HG03045 (cell line): ENCODE results near the gene C1orf53.

ENCODE experiments used
- ATAC-seq: cut with Tn5 transposase; IDR thresholded peaks from one replicate; pipeline ENCODE4 v1.9.1; 2021; ENCODE audit warnings: mild to moderate bottlenecking, moderate library complexity; ENCODE audit not compliant: unreplicated experiment

C1orf53 gene

DNA sequence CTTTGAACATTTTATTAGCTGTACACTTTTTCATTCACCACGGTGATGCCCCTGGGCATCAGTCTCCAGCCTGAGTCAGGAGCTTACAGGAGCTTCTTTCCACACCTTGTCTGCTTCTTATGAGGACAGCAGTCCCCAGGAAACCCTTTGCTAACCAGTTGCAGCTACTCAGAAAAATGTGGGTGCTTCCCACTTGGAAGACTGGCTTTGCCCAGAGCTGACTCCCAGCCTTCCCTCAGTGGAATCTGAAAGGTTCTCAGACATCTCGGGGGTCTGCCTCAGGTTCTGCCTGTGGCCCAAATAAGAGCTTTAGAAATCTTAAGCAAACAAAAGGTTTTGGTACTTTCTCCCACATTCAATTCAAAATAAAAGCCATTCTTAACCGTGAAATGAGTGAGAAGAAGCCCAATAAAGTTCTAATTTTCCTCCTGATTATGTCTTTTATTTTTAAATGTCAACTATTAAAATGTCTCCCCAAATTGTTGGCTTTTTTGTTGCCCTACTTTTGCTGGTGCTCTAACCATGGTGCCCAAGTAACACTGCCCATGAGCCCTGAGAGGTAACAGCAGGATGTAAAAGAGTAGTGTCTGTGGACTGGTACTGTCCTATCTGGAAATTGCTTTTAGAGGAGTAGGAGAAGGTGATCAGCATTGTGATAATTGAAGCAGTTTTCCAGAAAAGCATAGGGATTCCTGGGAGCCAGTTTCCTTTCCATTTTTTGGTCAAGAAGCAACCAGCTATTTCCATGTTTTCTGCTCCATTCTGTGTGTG, 5.6 kb downstream of the C1orf53 start:
- ATAC-seq = no peak

DNA sequence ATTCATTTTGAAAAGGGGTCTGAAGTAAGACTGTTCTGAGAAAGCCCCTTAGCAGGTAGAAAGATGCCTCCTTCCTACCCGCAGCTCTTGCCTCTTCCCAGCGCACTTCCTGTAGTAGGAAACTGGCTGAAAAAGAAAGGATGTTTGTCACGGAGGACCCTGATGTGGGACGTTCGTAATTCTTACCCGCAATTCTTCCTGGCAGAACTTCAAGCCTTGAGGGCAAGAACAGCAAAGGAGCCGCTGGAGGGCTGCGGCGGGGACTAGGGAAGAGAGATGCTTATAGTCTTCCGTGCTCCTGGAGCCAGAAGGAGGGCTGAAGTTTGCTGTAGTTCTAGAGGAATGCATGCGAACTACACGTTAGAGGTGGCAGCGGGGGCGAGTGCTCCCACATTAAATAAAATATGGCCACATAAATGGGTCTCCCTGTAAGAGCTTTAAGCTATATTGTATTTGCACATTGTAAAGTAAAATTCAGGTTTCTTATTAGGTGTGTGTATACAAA, 6.3 kb downstream of the C1orf53 start:
- no peak for ATAC-seq

DNA sequence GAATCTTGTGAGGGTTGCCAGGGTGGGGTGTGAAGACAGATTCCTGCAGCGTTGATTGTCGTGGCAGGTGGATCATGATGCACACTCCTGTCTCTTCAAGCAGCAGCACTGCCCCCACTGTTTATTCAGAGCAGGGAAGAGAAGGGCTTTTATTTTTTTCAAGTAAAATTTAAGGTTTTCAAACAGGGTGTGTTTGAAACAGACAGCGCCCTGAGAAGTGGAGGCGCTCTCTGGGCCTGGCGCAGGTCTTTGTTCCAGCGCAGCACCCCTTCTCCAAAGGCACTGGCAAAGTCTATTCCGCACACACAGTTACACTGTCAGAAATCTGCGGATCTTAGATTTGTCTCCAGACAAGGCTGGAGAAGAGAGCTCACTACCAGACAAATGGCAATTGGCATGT, 7.0 kb downstream of the C1orf53 start:
- ATAC-seq = no peak

DNA sequence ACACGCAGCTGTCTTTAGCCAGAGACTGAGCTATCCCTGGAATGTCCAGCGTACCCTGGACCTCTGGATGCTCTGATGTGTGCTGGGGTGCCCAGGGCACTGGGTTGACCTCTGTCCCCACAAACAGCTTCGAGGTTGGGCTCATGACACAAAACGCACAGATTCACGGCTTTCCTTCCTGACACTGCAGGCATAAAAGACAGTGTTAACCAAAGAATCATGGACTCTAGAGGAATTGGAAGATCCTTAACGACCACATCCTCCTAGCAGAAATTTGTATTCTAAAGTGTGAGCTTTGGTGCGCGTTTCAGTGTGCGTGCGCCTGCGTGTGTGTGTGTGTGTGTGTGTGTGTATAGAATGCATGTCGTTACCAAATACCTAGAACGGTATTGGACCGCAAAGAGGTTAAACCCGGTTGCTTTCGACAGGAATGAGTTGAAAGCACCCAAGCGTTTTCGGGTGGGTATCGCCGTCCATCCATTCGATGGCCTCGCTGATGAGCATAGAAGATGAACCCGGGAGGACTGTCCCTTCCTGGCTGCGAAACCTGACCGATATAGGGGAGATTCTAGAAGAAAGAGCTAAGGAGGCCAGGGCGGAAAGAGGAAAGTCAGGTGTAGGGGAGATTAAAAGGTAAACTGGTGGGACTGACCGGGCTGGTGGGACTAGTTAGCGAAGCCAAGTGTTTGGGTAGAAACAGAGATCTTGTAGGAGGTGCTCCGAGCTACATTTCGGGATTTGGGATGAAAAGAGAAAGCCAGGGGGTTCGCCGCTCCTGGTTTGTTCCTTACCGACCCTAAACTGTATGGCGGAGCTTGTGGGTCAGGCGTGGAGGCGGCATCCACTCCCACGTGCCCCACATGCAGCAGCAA, 7.9 kb downstream of the C1orf53 start:
- no peak for ATAC-seq

GRCh38 chr1:197911111-197911856, 8.9 kb downstream of the C1orf53 start:
- no peak for ATAC-seq

DNA sequence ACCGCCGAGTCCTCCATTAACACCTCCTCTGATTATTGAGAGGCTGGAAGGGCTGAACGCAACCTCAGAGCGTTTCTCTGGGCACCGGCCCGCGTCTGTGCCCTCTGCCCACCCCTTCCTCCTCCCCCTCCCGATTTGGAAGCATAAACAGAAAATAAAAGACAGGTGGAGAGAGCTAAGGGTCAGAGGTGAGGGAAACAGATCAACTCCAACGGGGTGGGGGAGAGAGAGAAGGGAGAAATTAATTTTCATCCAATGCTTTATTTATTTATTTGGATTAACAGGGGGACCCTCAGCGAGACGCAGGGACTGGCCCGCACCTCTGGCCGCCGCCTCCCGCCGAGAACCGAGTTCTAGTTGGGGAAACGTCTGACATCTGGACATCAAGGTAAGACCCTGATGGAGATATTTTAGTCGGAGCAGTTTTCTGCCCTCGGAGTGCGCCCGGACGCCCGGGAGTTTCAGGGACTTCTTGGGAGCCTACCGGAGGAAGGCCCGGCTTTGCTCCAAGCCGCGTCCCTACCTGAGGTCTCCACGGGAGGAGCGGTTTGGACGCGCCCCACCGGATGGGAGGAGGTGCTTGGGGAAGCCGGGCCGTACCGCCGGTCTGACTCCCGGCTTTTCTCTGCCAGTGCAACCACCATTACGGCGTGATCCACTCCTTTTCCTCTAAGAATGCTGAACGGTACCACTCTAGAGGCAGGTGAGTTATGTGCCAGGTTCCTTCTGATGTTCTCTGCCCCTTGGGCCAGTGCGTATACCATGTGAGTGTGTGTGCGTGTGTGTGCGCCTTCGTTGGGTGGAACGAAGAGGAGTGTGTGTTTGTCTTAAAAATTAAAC, 9.6 kb downstream of the C1orf53 start:
- ATAC-seq = no peak

DNA sequence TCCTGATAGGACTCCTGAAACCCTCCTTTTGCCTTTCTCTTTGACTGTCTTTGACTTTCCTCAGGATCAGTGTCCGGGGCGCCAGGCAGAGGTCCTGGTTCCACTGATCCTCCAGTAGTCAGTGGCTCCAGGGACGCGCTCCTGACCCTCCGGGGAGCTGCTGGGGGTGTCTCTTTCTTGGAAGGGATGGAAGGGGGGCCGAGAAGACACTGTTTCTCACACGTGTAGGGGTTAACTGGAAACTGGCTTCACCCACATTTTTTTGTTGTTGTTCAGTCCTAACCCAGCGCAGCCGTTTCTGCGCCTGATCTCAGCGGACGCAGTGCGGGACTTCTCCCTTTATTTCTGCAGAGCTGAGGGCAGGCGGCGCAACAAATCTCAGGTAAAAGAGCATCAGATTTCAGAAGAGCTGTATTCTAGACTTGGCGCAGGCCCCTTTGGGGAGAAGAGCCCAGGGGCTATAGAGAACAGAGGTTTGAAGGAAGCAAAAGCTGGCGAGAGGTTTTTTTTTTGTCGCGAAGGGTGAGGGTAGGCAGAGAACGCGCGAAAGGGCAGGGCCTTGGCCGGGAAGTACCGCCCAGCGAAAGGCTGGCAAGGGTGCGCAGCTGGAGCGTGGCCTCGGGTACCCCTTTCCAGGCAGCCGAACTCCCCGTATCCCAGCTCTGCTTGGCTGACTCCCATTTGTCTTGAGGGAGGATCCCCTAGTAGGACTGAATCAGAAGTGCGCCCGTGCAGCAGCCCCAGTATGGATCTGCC, 10.5 kb downstream of the C1orf53 start:
- no peak for ATAC-seq

DNA sequence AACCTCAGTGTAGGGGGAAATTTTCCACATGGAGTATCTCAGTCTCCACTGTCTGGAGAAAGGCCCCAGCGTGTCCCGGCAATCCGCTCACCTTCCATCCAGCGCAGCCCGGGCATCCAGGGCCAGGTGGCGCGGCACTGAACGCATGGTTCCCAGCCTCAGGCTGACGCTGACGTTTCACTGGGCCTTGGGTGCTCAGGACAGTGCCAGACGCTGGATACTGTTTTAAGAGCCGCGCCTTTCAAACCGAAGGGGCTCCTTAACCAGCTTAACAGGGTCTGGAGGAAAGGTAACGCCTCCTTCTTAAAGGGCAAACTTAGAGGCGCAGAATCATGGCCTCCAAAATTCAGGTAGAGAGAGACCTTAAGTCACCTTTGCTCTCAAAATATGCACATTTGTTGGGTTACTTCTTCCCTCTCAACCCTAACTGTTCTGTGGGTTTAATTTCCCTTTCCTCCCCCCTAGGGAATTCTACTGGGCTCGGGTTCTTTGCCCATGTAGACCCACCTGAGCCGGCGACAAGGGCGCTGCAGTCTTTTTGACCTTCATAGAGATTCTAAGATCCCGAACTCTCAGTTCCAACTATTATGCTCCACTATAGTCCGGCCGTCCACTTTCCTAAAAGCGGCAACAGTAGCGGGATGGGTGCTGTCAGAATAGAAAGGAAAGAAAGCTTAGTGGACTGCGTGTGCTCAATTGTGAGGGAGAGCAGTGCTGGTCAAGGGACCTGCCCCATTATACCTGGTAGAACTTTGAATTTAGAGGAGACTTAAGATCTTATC, 11.3 kb downstream of the C1orf53 start:
- ATAC-seq = no peak

DNA sequence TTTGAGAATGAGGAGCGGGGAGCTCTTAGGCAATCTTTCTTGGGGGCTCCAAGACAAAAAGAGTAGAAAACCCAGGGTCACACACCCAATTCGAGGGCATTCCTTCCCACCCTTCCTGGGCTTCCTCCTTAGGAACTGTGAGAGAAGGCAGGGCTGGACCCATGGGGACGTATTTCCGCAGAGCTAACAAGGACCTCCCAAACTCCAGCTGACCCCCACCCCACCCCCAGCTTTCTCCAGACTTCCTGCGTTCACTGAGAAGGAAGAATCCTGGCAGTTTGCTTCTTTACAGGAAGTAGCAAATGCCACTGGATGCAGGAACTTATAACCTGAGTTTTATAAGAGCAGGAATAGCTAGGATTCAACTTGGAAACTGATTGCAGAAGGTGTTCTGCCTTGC, 12.1 kb downstream of the C1orf53 start:
- ATAC-seq = no peak

GRCh38 chr1:197915260-197915861, 12.9 kb downstream of the C1orf53 start:
- no peak for ATAC-seq

DNA sequence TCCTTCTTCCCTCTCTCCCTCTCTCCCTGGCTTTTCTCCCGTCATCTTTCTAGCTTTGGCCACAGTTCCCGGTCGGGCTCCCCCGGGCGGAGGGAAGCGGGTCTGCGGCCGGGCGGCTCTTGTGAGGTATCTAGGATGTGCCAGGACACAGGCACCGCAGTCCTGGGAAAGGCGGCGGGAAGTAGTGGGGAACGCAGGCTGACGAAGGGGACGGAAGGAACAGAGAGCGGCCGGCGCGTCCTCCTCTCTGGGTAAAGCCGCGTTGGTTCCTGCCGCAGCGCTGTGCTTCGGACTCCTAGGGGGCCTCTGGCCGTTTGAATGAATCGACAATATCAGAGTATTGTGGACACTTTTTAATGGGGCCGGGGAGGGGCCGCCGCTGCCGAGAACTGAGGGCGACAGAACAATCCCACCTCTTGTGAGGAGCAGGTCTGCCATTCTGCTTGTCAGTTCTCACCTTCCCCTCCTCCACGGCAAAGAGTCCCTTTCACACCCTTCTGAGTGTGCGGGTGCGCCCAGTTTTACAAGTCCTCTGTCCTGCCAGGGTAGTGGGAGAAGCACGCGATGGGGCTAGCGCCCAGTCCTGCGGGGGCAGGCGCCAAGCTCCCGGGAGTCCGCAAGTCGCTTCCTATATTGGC, 13.6 kb downstream of the C1orf53 start:
- no peak for ATAC-seq

GRCh38 chr1:197916500-197916983, 14.1 kb downstream of the C1orf53 start:
- ATAC-seq = no peak

GRCh38 chr1:197917805-197918651, 15.6 kb downstream of the C1orf53 start:
- ATAC-seq = no peak

- ATAC-seq = no peak
Observed at GRCh38 chr1:197918807-197919345, 16.4 kb downstream of the C1orf53 start.

DNA sequence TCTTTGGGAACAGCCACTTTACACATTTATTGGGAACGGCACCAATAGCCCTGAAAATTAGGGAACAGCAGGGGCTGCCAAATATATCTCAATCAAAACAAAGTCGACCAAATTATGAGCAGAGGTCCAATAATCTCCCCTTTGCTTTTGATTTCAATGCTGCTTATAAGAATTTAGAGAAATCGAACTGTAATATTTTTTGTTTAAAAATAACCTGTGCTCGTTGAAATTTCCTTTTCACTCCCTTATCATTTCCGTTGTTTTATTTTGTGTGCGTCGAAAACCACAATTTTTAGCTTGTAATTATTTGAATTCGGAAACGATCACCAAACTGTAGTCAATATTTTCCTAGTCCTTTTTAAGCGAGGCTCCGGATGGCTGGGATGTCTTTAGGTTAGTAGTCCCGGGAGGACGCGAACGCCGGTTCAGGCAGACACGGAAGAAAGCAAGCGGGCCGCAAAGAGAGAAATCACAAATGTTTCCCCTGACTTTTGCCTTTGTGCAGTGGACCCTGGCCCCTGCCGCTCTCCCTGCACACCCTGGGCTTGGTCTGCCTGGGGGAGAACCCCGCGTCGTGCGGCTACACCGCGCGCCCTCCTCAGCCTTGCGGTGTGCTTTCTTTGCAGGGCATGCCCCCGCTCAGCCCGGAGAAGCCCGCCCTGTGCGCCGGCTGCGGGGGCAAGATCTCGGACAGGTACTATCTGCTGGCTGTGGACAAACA, 17.1 kb downstream of the C1orf53 start:
- no peak for ATAC-seq

DNA sequence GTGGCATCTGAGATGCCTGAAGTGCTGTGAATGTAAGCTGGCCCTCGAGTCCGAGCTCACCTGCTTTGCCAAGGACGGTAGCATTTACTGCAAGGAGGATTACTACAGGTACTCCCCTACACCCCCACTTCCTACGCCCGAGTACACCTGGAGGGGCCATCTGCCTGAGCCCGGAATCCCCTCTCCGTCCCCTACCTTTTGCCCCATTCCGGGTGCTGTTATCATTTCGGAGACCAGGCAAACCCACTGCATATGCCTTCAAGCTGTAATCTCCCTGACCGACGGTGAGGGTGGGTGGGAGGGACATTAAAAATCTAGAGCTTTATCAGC, 17.6 kb downstream of the C1orf53 start:
- ATAC-seq = no peak
